SU-DHL-6 (cell line): ENCODE measurements around the gene DEAF1.

Experiments
- CTCF ChIP-seq: fragments of 200-600 bp; sonication (generic); IDR thresholded peaks from one replicate; pipeline ENCODE4 v1.5.1; 2017; ENCODE audit warnings: antibody characterized with exemption, mild to moderate bottlenecking, low read length, moderate library complexity; ENCODE audit not compliant: insufficient read depth, poor library complexity, severe bottlenecking
- EZH2phosphoT487 ChIP-seq: fragments of 200-600 bp; sonication (generic), shearing (Covaris generic); conservative IDR thresholded peaks from 2 replicates; pipeline ENCODE4 v1.6.1; 2018; ENCODE audit warnings: mild to moderate bottlenecking, antibody characterized with exemption, low read length, moderate library complexity, mixed read lengths

GRCh38 chr11:720642-721246 lies 25.7 kb upstream of the DEAF1 start:
- TF ChIP-seq CTCF (no peak), EZH2phosphoT487 (no peak)
